Testis (tissue), 2 donors: ENCODE results near the gene PPME1.

ENCODE experiments used
- POLR2A ChIP-seq: fragments of 450-650 bp; IDR thresholded peaks from one replicate; pipeline ENCODE4 v1.6.1; 2017; ENCODE audit warnings: antibody characterized with exemption, mild to moderate bottlenecking, moderate library complexity
- TF ChIP-seq, protein P1 (sequence below), 3 experiments: fragments of 450-650 bp in 2 of 3; fragments of 200-600 bp in 1 of 3; sonication (generic) in 1 of 3; IDR thresholded peaks; one replicate each; pipeline ENCODE4 v1.5.1; 2016 to 2019; ENCODE audit warnings: antibody characterized with exemption in 3 of 3, mild to moderate bottlenecking in 2 of 3, moderate library complexity in 1 of 3

DNA sequence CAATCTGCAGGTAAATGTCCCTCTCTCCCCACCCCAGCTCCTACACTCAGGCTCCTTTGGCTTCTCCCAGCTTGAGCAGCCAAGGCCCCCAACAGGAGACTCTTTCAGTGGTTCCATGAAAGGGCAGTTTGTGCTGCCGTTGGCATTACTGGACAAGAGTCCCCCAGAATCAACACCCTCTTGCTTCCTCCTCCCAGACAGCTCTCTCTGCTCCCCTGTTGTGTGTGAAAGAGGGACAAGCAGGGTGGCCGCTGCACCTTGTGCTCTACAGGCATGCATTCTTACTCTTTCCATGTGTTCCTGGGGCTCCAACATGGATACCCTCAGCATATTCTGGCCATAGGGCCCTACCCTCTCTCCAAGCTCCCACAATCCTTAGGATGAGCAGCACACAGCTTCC lies 91.6 kb downstream of the PPME1 start:
- TF ChIP-seq POLR2A, result no peak
- TF ChIP-seq, protein P1, sequence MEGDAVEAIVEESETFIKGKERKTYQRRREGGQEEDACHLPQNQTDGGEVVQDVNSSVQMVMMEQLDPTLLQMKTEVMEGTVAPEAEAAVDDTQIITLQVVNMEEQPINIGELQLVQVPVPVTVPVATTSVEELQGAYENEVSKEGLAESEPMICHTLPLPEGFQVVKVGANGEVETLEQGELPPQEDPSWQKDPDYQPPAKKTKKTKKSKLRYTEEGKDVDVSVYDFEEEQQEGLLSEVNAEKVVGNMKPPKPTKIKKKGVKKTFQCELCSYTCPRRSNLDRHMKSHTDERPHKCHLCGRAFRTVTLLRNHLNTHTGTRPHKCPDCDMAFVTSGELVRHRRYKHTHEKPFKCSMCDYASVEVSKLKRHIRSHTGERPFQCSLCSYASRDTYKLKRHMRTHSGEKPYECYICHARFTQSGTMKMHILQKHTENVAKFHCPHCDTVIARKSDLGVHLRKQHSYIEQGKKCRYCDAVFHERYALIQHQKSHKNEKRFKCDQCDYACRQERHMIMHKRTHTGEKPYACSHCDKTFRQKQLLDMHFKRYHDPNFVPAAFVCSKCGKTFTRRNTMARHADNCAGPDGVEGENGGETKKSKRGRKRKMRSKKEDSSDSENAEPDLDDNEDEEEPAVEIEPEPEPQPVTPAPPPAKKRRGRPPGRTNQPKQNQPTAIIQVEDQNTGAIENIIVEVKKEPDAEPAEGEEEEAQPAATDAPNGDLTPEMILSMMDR (IDR thresholded peaks at IDR 0.05), result no peak
